H1 (cell line): Measurements from ENCODE around the gene TRAPPC2L.

Experiments used
- EP300 ChIP-seq, 2 experiments: IDR thresholded peaks; 1 replicate in 1 of 2; 2 replicates in 1 of 2; pipeline ENCODE4 v1.6.1; 2011 to 2012; ENCODE audit warnings: low read depth in 2 of 2, low read length in 2 of 2, mild to moderate bottlenecking in 2 of 2, borderline replicate concordance in 1 of 2, inconsistent platforms in 1 of 2, moderate library complexity in 1 of 2
- MAX ChIP-seq: IDR thresholded peaks from 2 replicates; pipeline ENCODE4 v1.6.1; 2012; ENCODE audit warnings: inconsistent platforms

GRCh38 chr16:88875703-88876234 lies 18.8 kb downstream of the TRAPPC2L start:
- no peak for TF ChIP-seq MAX
- TF ChIP-seq EP300 (IDR thresholded peaks at IDR 0.05; ENCODE audit: borderline replicate concordance in 1 of 2, low read depth in 2 of 2, low read length in 2 of 2), result no peak
